ENCODE measurements around the gene DYRK2. TPM values are rescaled to one million over a fixed set of nuclear protein-coding genes. Genes with fewer than 3 reads are reported as not detected.
A peak's percentile ranks its signal among the peaks of the same experiment; 100 is the strongest.

The DYRK2 gene
- total RNA-seq, 1 donor = 20.7 TPM

- peak; percentile 91 for DNase-seq (ENCODE audit: low read depth)
- TF ChIP-seq, protein P1, sequence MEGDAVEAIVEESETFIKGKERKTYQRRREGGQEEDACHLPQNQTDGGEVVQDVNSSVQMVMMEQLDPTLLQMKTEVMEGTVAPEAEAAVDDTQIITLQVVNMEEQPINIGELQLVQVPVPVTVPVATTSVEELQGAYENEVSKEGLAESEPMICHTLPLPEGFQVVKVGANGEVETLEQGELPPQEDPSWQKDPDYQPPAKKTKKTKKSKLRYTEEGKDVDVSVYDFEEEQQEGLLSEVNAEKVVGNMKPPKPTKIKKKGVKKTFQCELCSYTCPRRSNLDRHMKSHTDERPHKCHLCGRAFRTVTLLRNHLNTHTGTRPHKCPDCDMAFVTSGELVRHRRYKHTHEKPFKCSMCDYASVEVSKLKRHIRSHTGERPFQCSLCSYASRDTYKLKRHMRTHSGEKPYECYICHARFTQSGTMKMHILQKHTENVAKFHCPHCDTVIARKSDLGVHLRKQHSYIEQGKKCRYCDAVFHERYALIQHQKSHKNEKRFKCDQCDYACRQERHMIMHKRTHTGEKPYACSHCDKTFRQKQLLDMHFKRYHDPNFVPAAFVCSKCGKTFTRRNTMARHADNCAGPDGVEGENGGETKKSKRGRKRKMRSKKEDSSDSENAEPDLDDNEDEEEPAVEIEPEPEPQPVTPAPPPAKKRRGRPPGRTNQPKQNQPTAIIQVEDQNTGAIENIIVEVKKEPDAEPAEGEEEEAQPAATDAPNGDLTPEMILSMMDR (IDR thresholded peaks at IDR 0.05; ENCODE audit: insufficient read depth, low read depth, low read length) = peak; percentile 45
- H3K4me3 ChIP-seq (ENCODE audit: low read depth, low read length) = peak overlapping the region; percentile 85
Observed at GRCh38 chr12:67647799-67648520, 585 bp upstream of the DYRK2 start.

DNA sequence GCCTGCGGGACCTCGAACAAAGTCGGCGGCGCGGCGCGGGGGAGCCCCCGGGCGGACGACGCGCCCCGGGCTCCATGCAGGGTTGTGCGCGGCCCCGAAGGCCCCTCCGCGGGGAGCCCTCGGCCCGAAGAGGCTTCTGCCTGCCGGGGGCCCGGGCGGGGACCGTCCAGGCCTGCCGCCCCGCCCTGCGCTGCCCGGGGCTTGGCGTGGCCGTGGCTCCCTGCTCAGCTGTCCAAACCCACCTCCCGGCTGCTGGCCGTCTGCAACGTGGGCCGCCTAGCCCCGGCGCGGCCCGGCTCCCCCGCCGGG lies 670 bp downstream of the DYRK2 start:
- DNase-seq (ENCODE audit: low read depth) = no peak
- H3K4me3 ChIP-seq (ENCODE audit: low read depth, low read length) = peak overlapping the region; percentile 85
- TF ChIP-seq, protein P1 (IDR thresholded peaks at IDR 0.05; ENCODE audit: insufficient read depth, low read depth, low read length) = no peak

- DNase-seq (ENCODE audit: low read depth) = peak; percentile 16
- H3K4me3 ChIP-seq (ENCODE audit: low read depth, low read length) = peak overlapping the region; percentile 85
- TF ChIP-seq, protein P1 (IDR thresholded peaks at IDR 0.05; ENCODE audit: insufficient read depth, low read depth, low read length) = no peak
Observed at GRCh38 chr12:67649570-67650387, 1.2 kb downstream of the DYRK2 start.

GRCh38 chr12:67650388-67651131 lies 2.0 kb downstream of the DYRK2 start:
- H3K4me3 ChIP-seq (ENCODE audit: low read depth, low read length) = peak overlapping the region; percentile 85
- TF ChIP-seq, protein P1 (IDR thresholded peaks at IDR 0.05; ENCODE audit: insufficient read depth, low read depth, low read length) = no peak
- DNase-seq (ENCODE audit: low read depth) = peak; percentile 11

DNA sequence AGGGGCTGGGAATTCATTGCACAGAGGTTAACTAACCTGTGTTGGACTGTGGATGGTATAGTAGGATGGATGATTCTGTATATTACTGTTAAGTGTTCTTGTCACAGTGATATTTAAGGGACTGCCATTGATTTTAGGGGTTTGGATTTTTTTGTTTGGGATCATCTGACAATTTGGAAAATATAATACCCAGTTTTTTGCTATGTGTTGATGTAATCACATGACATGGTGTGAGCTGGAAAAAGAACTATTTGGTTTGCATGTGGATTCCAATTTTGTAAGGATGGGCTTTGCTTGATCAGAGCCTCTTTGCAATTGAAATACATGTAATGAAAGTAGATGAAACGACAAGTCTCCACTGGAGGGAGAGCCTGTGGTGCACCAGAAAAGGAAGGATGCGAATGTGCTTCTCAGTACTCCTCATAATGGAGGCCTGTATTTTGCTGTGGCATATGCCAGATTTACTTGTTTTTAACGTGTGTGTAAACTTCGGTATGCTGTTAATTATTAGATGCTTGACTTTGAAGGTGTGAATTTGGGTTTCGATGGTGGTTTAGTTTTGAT lies 2.7 kb downstream of the DYRK2 start:
- TF ChIP-seq, protein P1 (IDR thresholded peaks at IDR 0.05; ENCODE audit: insufficient read depth, low read depth, low read length) = peak; percentile 37
- peak; percentile 44 for DNase-seq (ENCODE audit: low read depth)

GRCh38 chr12:67655829-67656228 lies 7.3 kb downstream of the DYRK2 start:
- TF ChIP-seq, protein P1 (IDR thresholded peaks at IDR 0.05; ENCODE audit: insufficient read depth, low read depth, low read length) = no peak
- no peak for DNase-seq (ENCODE audit: low read depth)
- H3K4me3 ChIP-seq (ENCODE audit: low read depth, low read length) = no peak overlapping the region

More for the DNA sequence above, 2.7 kb downstream of the DYRK2 start:
- H3K4me3 ChIP-seq (ENCODE audit: low read depth, low read length) = peak overlapping the region; percentile 85
